Stimulated activated effector memory CD8-positive, alpha-beta T cell treated with anti-CD3 and anti-CD28 coated beads, Interleukin-12 subunit alpha, Interleukin-12 subunit beta, amount 100 ng/mL, for 72 hours (primary cell): Measurements from ENCODE around the gene TNN.

ENCODE experiments used
- ATAC-seq: fragments of 150-1000 bp; cut with Tn5 transposase; 2 replicates; pipeline ENCODE4 v1.10.0; 2021
- DNase-seq, 2 donors: peaks; one replicate each; pipeline ENCODE4 v3.0.0; 2021 to 2022; ENCODE audit warnings: low spot score in 2 of 2
- H3K27ac Mint-ChIP-seq: one replicate; pipeline ENCODE4 v1.8.0; 2022; ENCODE audit warnings: mild to moderate bottlenecking, mixed read lengths
- H3K36me3 Mint-ChIP-seq: one replicate; pipeline ENCODE4 v1.8.0; 2022; ENCODE audit warnings: mild to moderate bottlenecking, mixed read lengths
- H3K4me1 Mint-ChIP-seq: one replicate; pipeline ENCODE4 v1.8.0; 2022; ENCODE audit warnings: mixed read lengths
- H3K4me3 Mint-ChIP-seq: one replicate; pipeline ENCODE4 v1.8.0; 2022; ENCODE audit warnings: mild to moderate bottlenecking, mixed read lengths
- H3K9me3 Mint-ChIP-seq: one replicate; pipeline ENCODE4 v1.8.0; 2022; ENCODE audit warnings: mixed read lengths

The TNN gene

DNA sequence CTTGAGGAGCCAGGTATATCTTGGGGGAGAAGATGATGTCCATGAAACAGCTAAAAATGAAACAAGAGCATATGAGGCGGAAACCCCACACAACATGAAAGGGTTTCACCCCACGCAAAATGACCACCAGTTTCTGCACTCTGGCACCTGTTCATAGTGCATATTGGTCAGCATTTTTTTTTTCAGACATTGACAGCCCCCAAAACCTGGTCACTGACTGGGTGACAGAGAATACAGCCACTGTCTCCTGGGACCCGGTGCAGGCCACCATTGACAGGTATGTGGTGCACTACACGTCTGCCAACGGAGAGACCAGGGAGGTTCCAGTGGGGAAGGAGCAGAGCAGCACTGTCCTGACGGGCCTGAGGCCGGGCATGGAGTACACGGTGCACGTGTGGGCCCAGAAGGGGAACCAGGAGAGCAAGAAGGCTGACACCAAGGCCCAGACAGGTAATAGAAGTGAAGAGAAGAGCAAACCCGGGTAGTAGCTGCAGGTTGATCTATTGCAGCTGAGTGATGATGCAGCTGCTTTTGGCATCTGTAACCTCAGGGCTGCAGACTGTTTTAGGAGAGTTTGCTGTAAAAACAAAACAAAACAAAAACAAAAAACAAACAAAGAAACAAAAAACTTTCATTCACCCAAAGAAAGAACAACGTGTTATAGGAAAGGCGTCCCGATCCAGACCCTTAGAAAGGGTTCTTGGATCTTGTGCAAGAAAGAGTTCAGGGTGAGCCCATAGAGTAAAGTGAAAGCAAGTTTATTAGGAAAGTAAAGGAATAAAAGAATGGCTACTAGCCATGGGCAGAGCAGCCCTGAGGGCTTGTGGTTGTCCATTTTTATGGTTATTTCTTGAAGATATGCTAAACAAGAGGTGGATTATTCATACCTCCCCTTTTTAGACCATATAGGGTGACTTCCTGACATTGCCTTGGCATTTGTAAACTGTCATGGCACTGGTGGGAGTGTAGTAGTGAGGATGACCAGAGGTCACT lies 51.0 kb downstream of the TNN start:
- no peak overlapping the region for H3K4me3 Mint-ChIP-seq
- peaks cover 4% of the 10 kb centered on the region for H3K9me3 Mint-ChIP-seq
- ATAC-seq (no peak), DNase-seq (no peak)
- no peaks in the 10 kb centered on the region for H3K36me3 Mint-ChIP-seq
- no peak overlapping the region for H3K27ac Mint-ChIP-seq
- H3K4me1 Mint-ChIP-seq: peaks cover 4% of the 10 kb centered on the region

DNA sequence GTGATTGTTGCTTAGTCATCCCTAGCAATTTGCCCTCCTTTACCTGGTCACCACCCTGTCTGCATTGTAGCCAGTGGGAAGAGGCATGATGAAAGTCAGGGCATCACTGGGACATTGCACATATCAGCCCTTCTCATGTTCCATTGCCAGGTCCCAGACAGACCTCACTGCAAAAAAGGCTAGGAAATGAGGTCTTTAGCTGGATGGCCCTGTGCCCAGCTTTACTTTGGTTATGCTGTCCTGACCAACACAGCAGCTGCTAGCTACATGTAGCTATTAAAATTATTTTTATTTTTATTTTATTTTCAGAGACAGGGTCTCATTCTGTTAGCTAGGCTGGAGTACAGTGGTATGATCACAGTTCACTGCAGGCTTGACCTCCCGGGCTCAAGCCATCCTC lies 52.9 kb downstream of the TNN start:
- ATAC-seq: no peak
- H3K4me1 Mint-ChIP-seq: peaks cover 4% of the 10 kb centered on the region
- H3K4me3 Mint-ChIP-seq: no peak overlapping the region
- no peaks in the 10 kb centered on the region for H3K9me3 Mint-ChIP-seq
- no peaks in the 10 kb centered on the region for H3K36me3 Mint-ChIP-seq
- DNase-seq: no peak
- no peak overlapping the region for H3K27ac Mint-ChIP-seq

- ATAC-seq: no peak
- DNase-seq: no peak
- Mint-ChIP-seq H3K9me3 (no peaks in the 10 kb centered on the region), H3K4me3 (no peak overlapping the region), H3K4me1 (no peaks in the 10 kb centered on the region), H3K36me3 (no peaks in the 10 kb centered on the region), H3K27ac (no peak overlapping the region)
Observed at GRCh38 chr1:175124861-175125260, 57.2 kb downstream of the TNN start.

GRCh38 chr1:175126347-175126746 lies 58.7 kb downstream of the TNN start:
- Mint-ChIP-seq H3K9me3 (no peaks in the 10 kb centered on the region), H3K4me1 (no peaks in the 10 kb centered on the region), H3K27ac (no peak overlapping the region), H3K4me3 (no peak overlapping the region), H3K36me3 (no peaks in the 10 kb centered on the region)
- ATAC-seq (no peak), DNase-seq (no peak)

- Mint-ChIP-seq H3K4me3 (no peak overlapping the region), H3K36me3 (no peaks in the 10 kb centered on the region), H3K4me1 (no peaks in the 10 kb centered on the region), H3K27ac (no peak overlapping the region), H3K9me3 (no peaks in the 10 kb centered on the region)
- ATAC-seq: no peak
- no peak for DNase-seq
Observed at GRCh38 chr1:175127565-175127964, 59.9 kb downstream of the TNN start.

- H3K4me3 Mint-ChIP-seq: no peak overlapping the region
- no peaks in the 10 kb centered on the region for H3K4me1 Mint-ChIP-seq
- H3K27ac Mint-ChIP-seq: no peak overlapping the region
- no peak for DNase-seq
- no peaks in the 10 kb centered on the region for H3K9me3 Mint-ChIP-seq
- no peak for ATAC-seq
- no peaks in the 10 kb centered on the region for H3K36me3 Mint-ChIP-seq
Observed at GRCh38 chr1:175128523-175128922, 60.9 kb downstream of the TNN start.

DNA sequence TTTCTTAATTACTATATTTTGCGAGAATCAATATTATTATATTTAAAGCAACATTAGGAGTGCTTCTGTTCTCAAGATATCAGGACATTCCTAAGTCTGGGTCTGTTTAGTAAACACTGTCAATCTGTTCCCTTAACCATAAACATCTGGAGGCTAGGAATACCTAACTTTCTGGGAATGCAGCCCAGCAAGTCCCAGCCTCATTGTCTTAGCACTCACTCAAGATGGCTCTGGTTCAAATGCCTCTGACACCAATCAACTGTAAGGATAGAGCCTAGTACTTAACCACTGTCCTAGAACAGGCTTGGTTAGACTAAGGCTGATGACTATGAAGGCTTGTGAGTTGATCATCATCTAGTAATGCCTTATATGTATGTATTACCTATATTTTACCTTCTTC lies 61.5 kb downstream of the TNN start:
- DNase-seq (no peak), ATAC-seq (no peak)
- Mint-ChIP-seq H3K4me1 (no peaks in the 10 kb centered on the region), H3K36me3 (no peaks in the 10 kb centered on the region), H3K27ac (no peak overlapping the region), H3K4me3 (no peak overlapping the region), H3K9me3 (no peaks in the 10 kb centered on the region)

DNA sequence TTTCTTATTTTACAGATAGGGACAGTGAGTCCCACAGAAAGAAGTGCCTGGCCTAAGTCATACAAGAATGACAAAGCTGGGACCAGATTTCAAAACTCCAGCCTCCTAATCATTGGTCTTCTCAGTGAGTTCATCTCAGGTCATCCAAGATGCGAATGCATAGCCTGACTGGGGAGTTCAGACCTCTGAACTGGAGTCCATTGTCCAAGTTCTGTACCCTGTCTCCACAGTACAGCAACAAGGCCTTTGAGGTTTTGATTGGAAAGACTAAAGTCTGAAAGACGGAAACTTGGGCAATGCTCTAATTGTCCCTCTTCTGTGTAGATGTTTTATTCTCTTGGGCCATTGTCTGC lies 62.0 kb downstream of the TNN start:
- Mint-ChIP-seq H3K4me1 (no peaks in the 10 kb centered on the region), H3K9me3 (no peaks in the 10 kb centered on the region), H3K27ac (no peak overlapping the region), H3K4me3 (no peak overlapping the region), H3K36me3 (no peaks in the 10 kb centered on the region)
- DNase-seq (no peak), ATAC-seq (no peak)

GRCh38 chr1:175129997-175130648 lies 62.5 kb downstream of the TNN start:
- Mint-ChIP-seq H3K4me1 (no peaks in the 10 kb centered on the region), H3K9me3 (no peaks in the 10 kb centered on the region), H3K4me3 (no peak overlapping the region), H3K36me3 (no peaks in the 10 kb centered on the region), H3K27ac (no peak overlapping the region)
- no peak for DNase-seq
- ATAC-seq: no peak

DNA sequence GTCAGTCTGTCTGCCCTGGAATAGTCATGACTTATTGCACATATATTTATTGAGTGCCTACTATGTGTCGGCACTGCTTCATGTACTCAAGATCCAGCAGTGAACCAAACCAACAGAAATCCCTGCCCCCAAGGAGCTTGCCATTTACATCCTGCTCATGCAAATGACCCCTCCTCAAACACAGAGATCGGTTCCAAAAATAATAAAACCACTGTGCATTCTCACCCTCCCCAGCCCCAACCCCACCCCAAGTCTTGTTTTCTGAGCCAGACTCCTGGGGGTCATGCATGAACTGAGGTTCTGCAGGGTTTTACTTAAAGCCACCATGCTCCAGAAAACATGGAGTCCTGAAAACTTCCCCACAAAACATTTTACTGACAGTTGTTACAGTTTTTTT lies 63.0 kb downstream of the TNN start:
- no peak for ATAC-seq
- DNase-seq: no peak
- Mint-ChIP-seq H3K36me3 (no peaks in the 10 kb centered on the region), H3K9me3 (no peaks in the 10 kb centered on the region), H3K4me3 (no peak overlapping the region), H3K4me1 (no peaks in the 10 kb centered on the region), H3K27ac (no peak overlapping the region)

DNA sequence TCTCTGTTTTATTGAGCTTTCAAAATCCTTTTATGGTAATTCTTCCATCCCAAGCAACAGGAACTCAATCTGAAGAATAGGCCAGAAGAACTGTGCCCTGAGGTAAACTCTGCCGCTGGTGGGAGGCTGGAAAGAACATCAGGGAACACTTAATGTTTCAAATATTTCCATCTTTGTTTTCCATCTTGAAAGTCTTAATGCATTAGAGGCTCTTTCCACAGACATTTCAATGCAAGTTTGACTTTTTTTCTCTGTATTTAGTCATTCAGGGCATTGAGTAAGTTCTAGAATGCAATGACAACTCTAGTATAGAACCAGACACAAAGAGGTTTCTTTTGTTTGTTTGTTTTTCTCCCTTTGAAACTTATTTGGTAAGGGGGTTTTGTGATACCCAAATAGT lies 63.5 kb downstream of the TNN start:
- Mint-ChIP-seq H3K4me3 (no peak overlapping the region), H3K4me1 (no peaks in the 10 kb centered on the region), H3K36me3 (no peaks in the 10 kb centered on the region), H3K9me3 (no peaks in the 10 kb centered on the region), H3K27ac (no peak overlapping the region)
- DNase-seq (no peak), ATAC-seq (no peak)

- DNase-seq: no peak
- H3K36me3 Mint-ChIP-seq: no peaks in the 10 kb centered on the region
- H3K9me3 Mint-ChIP-seq: no peaks in the 10 kb centered on the region
- no peak overlapping the region for H3K27ac Mint-ChIP-seq
- no peak for ATAC-seq
- H3K4me3 Mint-ChIP-seq: no peak overlapping the region
- no peaks in the 10 kb centered on the region for H3K4me1 Mint-ChIP-seq
Observed at GRCh38 chr1:175132436-175132835, 64.8 kb downstream of the TNN start.

- Mint-ChIP-seq H3K4me1 (no peaks in the 10 kb centered on the region), H3K36me3 (no peaks in the 10 kb centered on the region), H3K27ac (no peak overlapping the region), H3K4me3 (no peak overlapping the region), H3K9me3 (no peaks in the 10 kb centered on the region)
- DNase-seq (no peak), ATAC-seq (peak; percentile 58)
Observed at GRCh38 chr1:175133673-175134435, 66.2 kb downstream of the TNN start.

- H3K4me1 Mint-ChIP-seq: no peaks in the 10 kb centered on the region
- DNase-seq (no peak), ATAC-seq (no peak)
- H3K27ac Mint-ChIP-seq: no peak overlapping the region
- no peaks in the 10 kb centered on the region for H3K36me3 Mint-ChIP-seq
- no peaks in the 10 kb centered on the region for H3K9me3 Mint-ChIP-seq
- H3K4me3 Mint-ChIP-seq: no peak overlapping the region
Observed at GRCh38 chr1:175134500-175134899, 66.9 kb downstream of the TNN start.

- Mint-ChIP-seq H3K4me1 (no peaks in the 10 kb centered on the region), H3K27ac (no peak overlapping the region)
Observed at GRCh38 chr1:175136246-175136645, 68.6 kb downstream of the TNN start.

More at GRCh38 chr1:175136246-175136645, 68.6 kb downstream of the TNN start:
- Mint-ChIP-seq H3K9me3 (no peaks in the 10 kb centered on the region), H3K4me3 (no peak overlapping the region), H3K36me3 (no peaks in the 10 kb centered on the region)
- DNase-seq: no peak
- ATAC-seq: no peak
